H1 (cell line): ENCODE measurements around the gene EIF4EBP3. TPM values are rescaled to one million over a fixed set of nuclear protein-coding genes. Genes with fewer than 3 reads are reported as not detected.

Experiments
- CTCF ChIA-PET: fragments of 300-600 bp; sonication (Branson Sonifier 250); formaldehyde crosslinking; loops from one replicate; lab custom pipeline; 2021; ENCODE audit not compliant: partially characterized antibody; lab: Charles Lee
- POLR2A ChIA-PET: fragments of 300-600 bp; sonication (Branson Sonifier 250); formaldehyde crosslinking; loops from one replicate; lab custom pipeline; 2021; ENCODE audit warnings: inconsistent platforms; ENCODE audit not compliant: partially characterized antibody; lab: Charles Lee
- DNase-seq, 2 experiments: peaks; one replicate each; pipeline versions ENCODE4 v3.0.0 to v3.0.0-alpha.2; 2010 to 2022; ENCODE audit warnings: low spot score in 2 of 2, low read depth in 1 of 2, mixed read lengths in 1 of 2
- FAIRE-seq: peaks from 2 replicates; lab custom pipeline; 2011; peaks lifted over from hg19 to GRCh38; lab: Jason Lieb, UNC
- H2AFZ ChIP-seq: 2 replicates; pipeline ENCODE4 v1.8.1; 2012; ENCODE audit warnings: low read length, inconsistent platforms
- H2AK5ac ChIP-seq: 2 replicates; pipeline ENCODE4 v1.6.1; 2013; ENCODE audit warnings: low read depth, low read length
- H2BK120ac ChIP-seq: replicated peaks from 2 replicates; pipeline ENCODE3; 2013; ENCODE audit warnings: low read depth, low read length, inconsistent platforms
- H2BK12ac ChIP-seq: 2 replicates; pipeline ENCODE4 v1.6.1; 2013; ENCODE audit warnings: low read depth, low read length
- H2BK15ac ChIP-seq: 2 replicates; pipeline ENCODE4 v1.6.1; 2013; ENCODE audit warnings: low read length
- H2BK20ac ChIP-seq: 2 replicates; pipeline ENCODE4 v1.6.1; 2013; ENCODE audit warnings: low read length
- H2BK5ac ChIP-seq: 2 replicates; pipeline ENCODE4 v1.6.1; 2013; ENCODE audit warnings: low read depth, low read length
- H3K14ac ChIP-seq: 2 replicates; pipeline ENCODE4 v1.6.1; 2013; ENCODE audit warnings: inconsistent platforms; ENCODE audit not compliant: insufficient read length
- H3K18ac ChIP-seq: 2 replicates; pipeline ENCODE4 v1.6.1; 2013; ENCODE audit warnings: low read length; ENCODE audit errors: extremely low read depth
- H3K23ac ChIP-seq: 2 replicates; pipeline ENCODE4 v1.6.1; 2013; ENCODE audit warnings: inconsistent platforms; ENCODE audit not compliant: insufficient read length
- H3K23me2 ChIP-seq: 2 replicates; pipeline ENCODE4 v1.6.1; 2013; ENCODE audit warnings: low read depth, low read length
- H3K27ac ChIP-seq: 2 replicates; pipeline ENCODE4 v1.6.1; 2011; ENCODE audit warnings: low read depth, low read length, inconsistent platforms
- H3K27me3 ChIP-seq, 4 experiments: replicated peaks in 1 of 4; 1 replicate in 1 of 4; 2 replicates in 3 of 4; pipeline versions ENCODE4 v1.6.1 to v1.8.1; 2011 to 2013; ENCODE audit warnings: low read length in 3 of 4, mild to moderate bottlenecking in 3 of 4, inconsistent platforms in 2 of 4, mixed read lengths in 2 of 4, moderate library complexity in 1 of 4; ENCODE audit not compliant: control insufficient read depth in 3 of 4, insufficient read depth in 3 of 4; ENCODE audit errors: extremely low read depth in 1 of 4
- H3K36me3 ChIP-seq, 4 experiments: 2 replicates each; pipeline versions ENCODE4 v1.6.1 to v1.8.1; 2011 to 2013; ENCODE audit warnings: mild to moderate bottlenecking in 4 of 4, low read length in 3 of 4, moderate library complexity in 2 of 4, control low read depth in 1 of 4, inconsistent platforms in 1 of 4; ENCODE audit not compliant: insufficient read depth in 4 of 4, control insufficient read depth in 2 of 4
- H3K4ac ChIP-seq: replicated peaks from 2 replicates; pipeline ENCODE3; 2013; ENCODE audit warnings: low read length, low read depth, mixed read lengths, inconsistent platforms; ENCODE audit not compliant: insufficient read length
- H3K4me1 ChIP-seq, 4 experiments: replicated peaks in 1 of 4; 1 replicate in 1 of 4; 2 replicates in 3 of 4; pipeline versions ENCODE4 v1.6.1 to v1.8.1; 2011 to 2013; ENCODE audit warnings: low read length in 3 of 4, inconsistent platforms in 2 of 4, mixed read lengths in 1 of 4; ENCODE audit not compliant: insufficient read depth in 4 of 4, control insufficient read depth in 3 of 4
- H3K4me2 ChIP-seq, 2 experiments: 2 replicates each; pipeline versions ENCODE4 v1.6.1 to v1.8.1; 2011 to 2013; ENCODE audit warnings: low read depth in 2 of 2, low read length in 2 of 2, control low read depth in 1 of 2, inconsistent platforms in 1 of 2, mild to moderate bottlenecking in 1 of 2; ENCODE audit not compliant: insufficient read depth in 1 of 2
- H3K4me3 ChIP-seq, 4 experiments: fragments of 200-600, 300-600 bp in 1 of 4; sonication (generic), shearing (Covaris generic), sonication (Bioruptor Twin) in 1 of 4; 2 replicates each; pipeline versions ENCODE4 v1.5.1 to v1.8.1; 2011 to 2016; ENCODE audit warnings: low read length in 4 of 4, low read depth in 3 of 4, control low read depth in 2 of 4, inconsistent platforms in 2 of 4, mild to moderate bottlenecking in 2 of 4, mixed read lengths in 1 of 4, moderate library complexity in 1 of 4; ENCODE audit not compliant: insufficient read depth in 2 of 4; ENCODE audit errors: extremely low read depth in 1 of 4
- H3K56ac ChIP-seq: replicated peaks from 2 replicates; pipeline ENCODE3; 2013; ENCODE audit warnings: low read depth, mild to moderate bottlenecking, mixed read lengths, low read length, inconsistent platforms; ENCODE audit not compliant: insufficient read length
- H3K79me1 ChIP-seq: 2 replicates; pipeline ENCODE4 v1.6.1; 2013; ENCODE audit warnings: low read depth, low read length, control low read depth
- H3K79me2 ChIP-seq, 2 experiments: 2 replicates each; pipeline versions ENCODE4 v1.6.1 to v1.8.1; 2012 to 2013; ENCODE audit warnings: low read length in 2 of 2, mild to moderate bottlenecking in 2 of 2, inconsistent platforms in 1 of 2; ENCODE audit not compliant: insufficient read depth in 2 of 2, control insufficient read depth in 1 of 2
- H3K9ac ChIP-seq, 4 experiments: replicated peaks in 1 of 4; 1 replicate in 1 of 4; 2 replicates in 3 of 4; pipeline versions ENCODE4 v1.6.1 to v1.8.1; 2011 to 2013; ENCODE audit warnings: low read depth in 3 of 4, low read length in 3 of 4, control low read depth in 2 of 4, mild to moderate bottlenecking in 2 of 4, moderate library complexity in 2 of 4, inconsistent platforms in 1 of 4; ENCODE audit errors: extremely low read depth in 1 of 4
- H3K9me3 ChIP-seq, 2 experiments: 2 replicates each; pipeline versions ENCODE4 v1.6.1 to v1.8.1; 2012 to 2013; ENCODE audit warnings: mild to moderate bottlenecking in 2 of 2, moderate library complexity in 2 of 2, control low read depth in 1 of 2, inconsistent platforms in 1 of 2, low read depth in 1 of 2, low read length in 1 of 2, mixed read lengths in 1 of 2; ENCODE audit not compliant: insufficient read depth in 2 of 2
- H4K20me1 ChIP-seq, 2 experiments: replicated peaks in 1 of 2; 2 replicates each; pipeline versions ENCODE3 to v1.8.1; 2011 to 2013; ENCODE audit warnings: inconsistent platforms in 2 of 2, low read length in 2 of 2, mild to moderate bottlenecking in 1 of 2; ENCODE audit not compliant: insufficient read depth in 2 of 2, control insufficient read depth in 1 of 2
- H4K5ac ChIP-seq: 2 replicates; pipeline ENCODE4 v1.6.1; 2013; ENCODE audit warnings: low read length, low read depth, mixed read lengths, inconsistent platforms; ENCODE audit not compliant: insufficient read length
- H4K8ac ChIP-seq: 2 replicates; pipeline ENCODE4 v1.8.0; 2013; ENCODE audit warnings: mild to moderate bottlenecking, moderate library complexity, low read length, inconsistent platforms; ENCODE audit not compliant: insufficient read depth; ENCODE audit errors: extremely low read depth
- H4K91ac ChIP-seq: replicated peaks from 2 replicates; pipeline ENCODE3; 2013; ENCODE audit warnings: low read length, mixed read lengths, inconsistent platforms; ENCODE audit not compliant: insufficient read length
- ASH2L ChIP-seq: fragments of 200-600, 300-600 bp; sonication (generic); IDR thresholded peaks from one replicate; pipeline ENCODE4 v1.7.1; 2017; ENCODE audit warnings: low read length
- CHD2 ChIP-seq: IDR thresholded peaks from 2 replicates; pipeline ENCODE4 v1.6.1; 2012; ENCODE audit warnings: low read length, improper control_type of control experiment
- KDM1A ChIP-seq: fragments of 200-600, 300-600 bp; sonication (generic); IDR thresholded peaks from 2 replicates; pipeline ENCODE4 v1.7.1; 2016; ENCODE audit warnings: mild to moderate bottlenecking, low read length, borderline replicate concordance
- POLR2A ChIP-seq, 2 experiments: IDR thresholded peaks; 1 replicate in 1 of 2; 2 replicates in 1 of 2; pipeline ENCODE4 v1.6.1; 2011; ENCODE audit warnings: low read depth in 2 of 2, low read length in 2 of 2, mild to moderate bottlenecking in 2 of 2; ENCODE audit errors: control extremely low read depth in 1 of 2
- POLR2AphosphoS5 ChIP-seq: IDR thresholded peaks from 2 replicates; pipeline ENCODE4 v1.6.1; 2011; ENCODE audit warnings: low read depth, low read length
- RFX5 ChIP-seq: IDR thresholded peaks from 2 replicates; pipeline ENCODE4 v1.6.1; 2011; ENCODE audit warnings: low read depth, low read length, improper control_type of control experiment, borderline replicate concordance
- SIN3A ChIP-seq, 2 experiments: IDR thresholded peaks in 1 of 2; conservative IDR thresholded peaks in 1 of 2; 2 replicates each; pipeline ENCODE4 v1.6.1; 2011 to 2012; ENCODE audit warnings: low read length in 2 of 2, improper control_type of control experiment in 1 of 2, low read depth in 1 of 2, mild to moderate bottlenecking in 1 of 2
- SIRT6 ChIP-seq: IDR thresholded peaks from one replicate; pipeline ENCODE4 v1.7.1; 2012; ENCODE audit warnings: low read length, inconsistent platforms
- SP2 ChIP-seq: IDR thresholded peaks from 2 replicates; pipeline ENCODE4 v1.6.1; 2012; ENCODE audit warnings: mild to moderate bottlenecking, low read length, inconsistent platforms
- SP4 ChIP-seq: IDR thresholded peaks from 2 replicates; pipeline ENCODE4 v1.6.1; 2012; ENCODE audit warnings: low read length, inconsistent platforms
- TAF1 ChIP-seq: IDR thresholded peaks from 2 replicates; pipeline ENCODE4 v1.6.1; 2011; ENCODE audit warnings: mild to moderate bottlenecking, low read depth, low read length
- WGBS, 2 experiments: shearing (Covaris generic) in 1 of 2; methylation state at CpG; one replicate each; pipeline versions ENCODE4 v1.1.6 to v1.1.7; 2013 to 2015; ENCODE audit warnings: low lambda C conversion rate in 2 of 2, mixed read lengths in 2 of 2, inconsistent platforms in 1 of 2, low coverage in 1 of 2, missing lambda C conversion rate in 1 of 2; ENCODE audit not compliant: insufficient replicate concordance in 2 of 2, insufficient coverage in 1 of 2, insufficient read length in 1 of 2; ENCODE audit errors: extremely low coverage in 1 of 2, missing lambda C conversion rate in 1 of 2; 5-methylcytosine and 5-hydroxymethylcytosine counted together
- polyA plus RNA-seq, 7 experiments: library from polyadenylated mRNA; depleted of rRNA in 3 of 7; stranded (reverse) in 5 of 7; unstranded in 2 of 7; fragments of >200 nt in 5 of 7; fragments of 200-250 nt in 2 of 7; gene quantifications; 1 replicate in 5 of 7; 2 replicates in 1 of 7; 4 replicates in 1 of 7; pipeline versions ENCODE4 v1.2.1 to v1.2.3, GENCODE V29; 2011 to 2013; ENCODE audit warnings: missing spikeins in 2 of 7, mixed read lengths in 2 of 7
- total RNA-seq: library from RNA; stranded (reverse); fragmentation: NEBNext Ultra II Directional; extraction: Animal tissue kit (Norgen Biotek cat#: 25700); gene quantifications from 2 replicates; pipeline ENCODE4 v1.2.1, GENCODE V29; 2021
- TF ChIP-seq, protein P1 (sequence below), 3 experiments: IDR thresholded peaks; 1 replicate in 2 of 3; 2 replicates in 1 of 3; pipeline versions ENCODE4 v1.5.1 to v1.6.1; 2011; ENCODE audit warnings: low read length in 3 of 3, mild to moderate bottlenecking in 3 of 3, inconsistent platforms in 2 of 3, low read depth in 1 of 3, moderate library complexity in 1 of 3; ENCODE audit not compliant: insufficient read depth in 1 of 3; ENCODE audit errors: control extremely low read depth in 1 of 3
- TF ChIP-seq, protein P2 (sequence below): IDR thresholded peaks from 2 replicates; pipeline ENCODE4 v1.6.1; 2011; ENCODE audit warnings: low read length, improper control_type of control experiment

Gene EIF4EBP3
- total and polyA plus RNA-seq, 2 of the 8 experiments (the other 6 are each of a cell fraction or from before 2014, with no cell fraction given) = 11.1 to 11.7 TPM

DNA sequence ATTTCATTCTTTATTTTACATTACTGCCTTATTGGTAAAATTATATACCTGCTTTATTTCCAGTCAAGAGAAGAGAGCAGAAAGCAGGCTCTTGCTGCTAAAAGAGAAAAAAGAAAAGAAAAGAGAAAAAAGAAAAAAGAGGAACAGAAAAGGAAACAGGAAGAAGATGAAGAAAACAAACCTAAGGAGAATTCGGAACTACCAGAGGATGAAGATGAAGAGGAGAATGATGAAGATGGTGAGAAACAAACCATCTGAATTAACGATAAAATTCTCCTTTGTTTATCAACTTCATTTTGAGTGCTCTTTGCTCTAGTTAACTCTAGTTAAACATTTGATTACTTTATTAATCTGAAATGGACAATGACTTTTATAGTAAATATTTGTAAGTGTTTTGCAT is 23.5 kb upstream of the EIF4EBP3 start:
- no peak overlapping the region for H2BK12ac ChIP-seq
- no peaks in the 10 kb centered on the region for H3K27me3 ChIP-seq
- no peak for DNase-seq
- H2BK15ac ChIP-seq = no peak overlapping the region
- H4K5ac ChIP-seq = no peak overlapping the region
- H3K4ac ChIP-seq = no peak overlapping the region
- no peak overlapping the region for H2AFZ ChIP-seq
- no peak overlapping the region for H3K27ac ChIP-seq
- H2BK20ac ChIP-seq = no peak overlapping the region
- H4K20me1 ChIP-seq = no peaks in the 10 kb centered on the region
- H3K56ac ChIP-seq = no peak overlapping the region
- H2BK5ac ChIP-seq = no peak overlapping the region
- H3K79me2 ChIP-seq = no peaks in the 10 kb centered on the region
- no peaks in the 10 kb centered on the region for H3K4me1 ChIP-seq
- no peak overlapping the region for H4K91ac ChIP-seq
- no peak overlapping the region for H2BK120ac ChIP-seq
- no peak overlapping the region for H3K23ac ChIP-seq
- POLR2A ChIA-PET = no interaction called here
- no peak overlapping the region for H3K18ac ChIP-seq
- no peak overlapping the region for H2AK5ac ChIP-seq
- H3K14ac ChIP-seq = no peak overlapping the region
- no peaks in the 10 kb centered on the region for H3K23me2 ChIP-seq
- H3K79me1 ChIP-seq = no peaks in the 10 kb centered on the region
- H3K9me3 ChIP-seq = no peaks in the 10 kb centered on the region
- H3K36me3 ChIP-seq = peaks cover 14 to 55% (median 26%) of the 10 kb centered on the region in 4 experiments; a peak in 7 of 8 replicates
- no peak overlapping the region for H3K4me2 ChIP-seq
- H3K4me3 ChIP-seq = no peak overlapping the region
- 94% methylated on average over 2 of the region's 2 CpGs; no CpG with 5 or more reads in 1 of the 2 experiments for WGBS, 2 experiments
- no peak overlapping the region for H4K8ac ChIP-seq
- H3K9ac ChIP-seq = no peak overlapping the region
- no peak for FAIRE-seq
- CTCF ChIA-PET = no interaction called here
- TF ChIP-seq SIRT6 (no peak), ASH2L (no peak), POLR2AphosphoS5 (no peak), SIN3A (conservative IDR thresholded peaks at IDR 0.05 in 1 of 2, IDR thresholded peaks at IDR 0.05 in 1 of 2; ENCODE audit: low read depth in 1 of 2, low read length in 2 of 2) (no peak), TAF1 (no peak), CHD2 (no peak), SP2 (no peak), RFX5 (no peak), SP4 (no peak), KDM1A (no peak), POLR2A (IDR thresholded peaks at IDR 0.05; ENCODE audit: control extremely low read depth in 1 of 2, low read depth in 2 of 2, low read length in 2 of 2) (no peak)
- TF ChIP-seq, protein P1, sequence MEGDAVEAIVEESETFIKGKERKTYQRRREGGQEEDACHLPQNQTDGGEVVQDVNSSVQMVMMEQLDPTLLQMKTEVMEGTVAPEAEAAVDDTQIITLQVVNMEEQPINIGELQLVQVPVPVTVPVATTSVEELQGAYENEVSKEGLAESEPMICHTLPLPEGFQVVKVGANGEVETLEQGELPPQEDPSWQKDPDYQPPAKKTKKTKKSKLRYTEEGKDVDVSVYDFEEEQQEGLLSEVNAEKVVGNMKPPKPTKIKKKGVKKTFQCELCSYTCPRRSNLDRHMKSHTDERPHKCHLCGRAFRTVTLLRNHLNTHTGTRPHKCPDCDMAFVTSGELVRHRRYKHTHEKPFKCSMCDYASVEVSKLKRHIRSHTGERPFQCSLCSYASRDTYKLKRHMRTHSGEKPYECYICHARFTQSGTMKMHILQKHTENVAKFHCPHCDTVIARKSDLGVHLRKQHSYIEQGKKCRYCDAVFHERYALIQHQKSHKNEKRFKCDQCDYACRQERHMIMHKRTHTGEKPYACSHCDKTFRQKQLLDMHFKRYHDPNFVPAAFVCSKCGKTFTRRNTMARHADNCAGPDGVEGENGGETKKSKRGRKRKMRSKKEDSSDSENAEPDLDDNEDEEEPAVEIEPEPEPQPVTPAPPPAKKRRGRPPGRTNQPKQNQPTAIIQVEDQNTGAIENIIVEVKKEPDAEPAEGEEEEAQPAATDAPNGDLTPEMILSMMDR (IDR thresholded peaks at IDR 0.05; ENCODE audit: control extremely low read depth in 1 of 3, insufficient read depth in 1 of 3, low read depth in 1 of 3, low read length in 3 of 3) = no peak
- TF ChIP-seq, protein P2, sequence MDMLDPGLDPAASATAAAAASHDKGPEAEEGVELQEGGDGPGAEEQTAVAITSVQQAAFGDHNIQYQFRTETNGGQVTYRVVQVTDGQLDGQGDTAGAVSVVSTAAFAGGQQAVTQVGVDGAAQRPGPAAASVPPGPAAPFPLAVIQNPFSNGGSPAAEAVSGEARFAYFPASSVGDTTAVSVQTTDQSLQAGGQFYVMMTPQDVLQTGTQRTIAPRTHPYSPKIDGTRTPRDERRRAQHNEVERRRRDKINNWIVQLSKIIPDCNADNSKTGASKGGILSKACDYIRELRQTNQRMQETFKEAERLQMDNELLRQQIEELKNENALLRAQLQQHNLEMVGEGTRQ = no peak
